Measurements from ENCODE around the gene GLYATL2.

DNA sequence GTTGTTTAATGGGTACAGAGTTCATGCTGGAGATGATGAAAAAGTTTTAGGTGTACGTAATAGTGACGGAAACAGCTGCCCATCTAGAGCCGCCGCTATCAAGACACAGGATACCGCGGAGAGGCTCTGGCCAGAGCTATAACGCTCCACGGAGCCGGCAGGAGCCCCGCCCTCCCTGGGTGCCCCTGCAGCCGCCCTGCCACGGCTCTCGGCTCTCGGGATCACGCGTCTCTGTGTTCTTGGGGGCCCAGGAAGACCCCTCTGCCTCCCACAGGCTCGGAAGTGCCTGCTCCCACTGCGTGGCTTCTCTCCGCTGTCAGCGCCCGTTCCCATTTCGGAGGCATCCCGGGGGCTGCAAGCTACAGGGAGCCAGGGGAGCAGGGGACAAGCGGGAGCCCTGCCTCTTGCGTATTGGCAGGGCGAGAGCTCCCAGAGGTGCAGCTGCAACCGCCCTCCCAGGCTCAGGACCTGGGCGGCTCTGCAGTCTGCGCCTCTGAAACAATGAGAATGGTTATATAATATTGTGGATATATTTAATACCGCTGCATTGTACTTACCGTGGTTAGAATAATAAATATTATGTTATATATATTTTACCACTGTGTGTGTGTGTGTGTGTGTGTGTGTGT is 13.7 kb downstream of the GLYATL2 start:
- TF ChIP-seq, protein P1, sequence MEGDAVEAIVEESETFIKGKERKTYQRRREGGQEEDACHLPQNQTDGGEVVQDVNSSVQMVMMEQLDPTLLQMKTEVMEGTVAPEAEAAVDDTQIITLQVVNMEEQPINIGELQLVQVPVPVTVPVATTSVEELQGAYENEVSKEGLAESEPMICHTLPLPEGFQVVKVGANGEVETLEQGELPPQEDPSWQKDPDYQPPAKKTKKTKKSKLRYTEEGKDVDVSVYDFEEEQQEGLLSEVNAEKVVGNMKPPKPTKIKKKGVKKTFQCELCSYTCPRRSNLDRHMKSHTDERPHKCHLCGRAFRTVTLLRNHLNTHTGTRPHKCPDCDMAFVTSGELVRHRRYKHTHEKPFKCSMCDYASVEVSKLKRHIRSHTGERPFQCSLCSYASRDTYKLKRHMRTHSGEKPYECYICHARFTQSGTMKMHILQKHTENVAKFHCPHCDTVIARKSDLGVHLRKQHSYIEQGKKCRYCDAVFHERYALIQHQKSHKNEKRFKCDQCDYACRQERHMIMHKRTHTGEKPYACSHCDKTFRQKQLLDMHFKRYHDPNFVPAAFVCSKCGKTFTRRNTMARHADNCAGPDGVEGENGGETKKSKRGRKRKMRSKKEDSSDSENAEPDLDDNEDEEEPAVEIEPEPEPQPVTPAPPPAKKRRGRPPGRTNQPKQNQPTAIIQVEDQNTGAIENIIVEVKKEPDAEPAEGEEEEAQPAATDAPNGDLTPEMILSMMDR (optimal IDR thresholded peaks at IDR 0.05 in 1 of 3, IDR thresholded peaks at IDR 0.05 in 1 of 3, conservative IDR thresholded peaks at IDR 0.05 in 1 of 3; ENCODE audit: extremely low read depth in 1 of 3, insufficient read depth in 2 of 3, low read length in 3 of 3): no peak
- no peak for TF ChIP-seq EZH2 (IDR thresholded peaks at IDR 0.05; ENCODE audit: low read length)

Measured in keratinocyte (primary cell).